Muscle of leg (tissue), 9 donors: ENCODE measurements around the gene ACOT11. TPM values are rescaled to one million over a fixed set of nuclear protein-coding genes. Genes with fewer than 3 reads are reported as not detected.

Source experiments
- polyA plus RNA-seq, 8 donors: library from polyadenylated mRNA; unstranded; fragments of 120-200 nt; gene quantifications; one replicate each; pipeline versions ENCODE4 v1.2.1 to v1.2.3, GENCODE V29; 2013; ENCODE audit warnings: inconsistent platforms in 1 of 8, low replicate concordance in 1 of 8; ENCODE audit not compliant: insufficient read length in 8 of 8, insufficient read depth in 1 of 8
- total RNA-seq: library from RNA; stranded (reverse); fragments of 120-200 nt; gene quantifications from one replicate; pipeline ENCODE4 v1.2.4, GENCODE V29; 2013

The ACOT11 gene
- total and polyA plus RNA-seq, 9 donors: 2.8 to 10.1 (median 5.6) TPM

Other genes with a start within 250 kb of the ACOT11 start
- 14.9 TPM for gene SSBP3, start 141.8 kb upstream of the ACOT11 start, total RNA-seq
- 10 to 100 TPM; 47.0 to 63.8 (median 54.4) TPM for gene SSBP3, start 141.8 kb upstream of the ACOT11 start, polyA plus RNA-seq
- not detected for gene FAM151A, start 75.3 kb downstream of the ACOT11 start, total RNA-seq
- 1 to 10 TPM in 1 of 8 donors, under 1 TPM in 7; 0.20 to 1.3 (median 0.47) TPM for gene FAM151A, start 75.3 kb downstream of the ACOT11 start, polyA plus RNA-seq
- 4.3 TPM for gene MROH7, start 93.6 kb downstream of the ACOT11 start, total RNA-seq
- gene MROH7, start 93.6 kb downstream of the ACOT11 start, polyA plus RNA-seq: 1 to 10 TPM; 1.4 to 9.8 (median 3.3) TPM
- 26.4 TPM for gene TTC4, start 167.6 kb downstream of the ACOT11 start, total RNA-seq
- gene TTC4, start 167.6 kb downstream of the ACOT11 start, polyA plus RNA-seq: 10 to 100 TPM; 23.4 to 30.8 (median 24.9) TPM
- 6.4 TPM for gene PARS2, start 216.3 kb downstream of the ACOT11 start, total RNA-seq
- gene PARS2, start 216.3 kb downstream of the ACOT11 start, polyA plus RNA-seq: 1 to 10 TPM; 4.1 to 5.5 (median 4.6) TPM